HG02884 (cell line): Measurements from ENCODE around the gene OR51E1.
A peak's percentile ranks its signal among the peaks of the same experiment; 100 is the strongest.

Source experiments
- ATAC-seq: cut with Tn5 transposase; IDR thresholded peaks from one replicate; pipeline ENCODE4 v1.9.1; 2021; ENCODE audit warnings: mild to moderate bottlenecking, moderate library complexity; ENCODE audit not compliant: unreplicated experiment

OR51E1 gene

DNA sequence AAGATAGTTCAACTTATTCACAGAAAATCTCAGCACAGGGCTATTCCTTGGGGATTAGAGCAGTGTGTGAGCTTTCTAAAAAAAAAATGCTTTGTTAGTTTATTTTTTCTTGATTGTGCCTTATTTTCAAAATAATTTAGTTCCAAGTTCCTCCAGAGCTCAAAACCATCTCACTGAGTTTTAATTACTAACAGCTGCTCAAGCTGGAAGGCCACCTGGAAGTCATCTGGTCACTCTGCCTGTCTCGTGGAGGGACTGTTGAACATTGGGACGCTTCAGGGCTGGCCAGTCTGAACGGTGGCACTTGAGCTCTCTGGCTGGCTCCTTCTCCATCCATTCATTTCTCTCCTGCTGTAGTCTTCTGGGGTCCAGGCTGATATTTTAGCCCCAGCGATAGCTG lies 4.0 kb downstream of the OR51E1 start:
- ATAC-seq: no peak

- ATAC-seq: no peak
Measured at GRCh38 chr11:4654635-4655369, 11.0 kb downstream of the OR51E1 start.

- ATAC-seq: no peak
Measured at GRCh38 chr11:4658629-4659445, 15.1 kb downstream of the OR51E1 start.

- no peak for ATAC-seq
Measured at GRCh38 chr11:4662876-4663275, 19.1 kb downstream of the OR51E1 start.

GRCh38 chr11:4664183-4664582 lies 20.4 kb downstream of the OR51E1 start:
- no peak for ATAC-seq

DNA sequence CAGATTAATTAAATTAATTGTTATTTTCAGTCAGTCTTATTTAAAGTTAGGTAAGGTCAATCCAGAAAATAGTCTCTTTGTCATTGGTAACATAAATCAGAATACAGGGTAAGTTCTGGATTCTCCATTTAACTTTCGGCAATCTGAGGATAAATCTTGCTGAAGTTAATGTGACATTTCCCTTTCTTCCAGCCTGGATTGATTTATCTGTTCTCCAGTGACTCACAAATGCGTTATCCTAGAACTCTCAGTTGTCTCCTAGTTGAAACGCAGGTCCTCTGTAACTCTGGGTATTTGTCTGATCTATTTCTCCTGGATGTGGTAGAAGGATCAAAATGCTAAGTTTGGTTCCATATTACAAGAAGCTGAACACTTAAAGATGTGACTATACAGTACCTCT lies 21.0 kb downstream of the OR51E1 start:
- no peak for ATAC-seq

GRCh38 chr11:4665424-4665823 lies 21.6 kb downstream of the OR51E1 start:
- no peak for ATAC-seq

GRCh38 chr11:4671741-4672140 lies 28.0 kb downstream of the OR51E1 start:
- ATAC-seq: no peak

DNA sequence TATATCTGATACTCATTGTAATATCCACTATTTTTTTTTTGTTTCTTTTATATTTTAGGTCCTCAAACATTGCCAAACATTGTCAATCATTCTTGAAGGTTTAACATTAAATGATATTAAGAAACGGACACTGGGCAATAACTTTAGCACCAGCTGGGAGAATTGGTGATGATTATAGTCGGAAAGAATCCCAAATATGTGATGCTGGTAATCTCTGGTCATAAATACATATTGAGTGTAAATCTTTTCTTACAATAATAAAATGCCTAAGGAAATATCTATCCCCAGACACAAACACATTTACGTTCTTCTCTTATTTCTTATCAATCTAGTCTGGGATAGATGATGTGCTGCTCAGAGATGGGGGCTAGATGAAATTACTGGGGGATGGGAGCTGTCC lies 28.7 kb downstream of the OR51E1 start:
- ATAC-seq: no peak

DNA sequence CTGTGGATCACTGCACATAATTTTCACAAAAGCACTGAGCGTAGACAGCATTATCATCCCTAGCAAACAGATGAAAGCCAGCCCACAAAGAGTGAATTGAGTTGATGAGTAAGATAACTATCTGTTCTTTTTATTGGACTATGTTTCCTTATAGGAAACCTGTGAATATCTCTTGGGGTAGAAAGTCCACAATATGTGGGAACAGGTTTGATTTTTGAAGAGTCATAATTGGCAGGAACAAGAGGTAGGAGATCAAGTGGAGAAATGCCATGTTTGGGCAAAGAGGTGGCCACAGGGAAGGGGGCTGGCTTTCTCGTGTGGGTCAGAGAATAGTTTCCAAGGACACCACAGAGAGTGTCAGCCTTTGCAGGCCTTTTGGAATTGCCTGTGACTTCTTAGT lies 30.0 kb downstream of the OR51E1 start:
- no peak for ATAC-seq

- ATAC-seq: no peak
Measured at GRCh38 chr11:4677948-4678347, 34.2 kb downstream of the OR51E1 start.

GRCh38 chr11:4680341-4680740 lies 36.6 kb downstream of the OR51E1 start:
- ATAC-seq: no peak

- no peak for ATAC-seq
Measured at GRCh38 chr11:4682623-4683419, 39.0 kb downstream of the OR51E1 start.

- no peak for ATAC-seq
Measured at GRCh38 chr11:4684631-4685285, 41.0 kb downstream of the OR51E1 start.

DNA sequence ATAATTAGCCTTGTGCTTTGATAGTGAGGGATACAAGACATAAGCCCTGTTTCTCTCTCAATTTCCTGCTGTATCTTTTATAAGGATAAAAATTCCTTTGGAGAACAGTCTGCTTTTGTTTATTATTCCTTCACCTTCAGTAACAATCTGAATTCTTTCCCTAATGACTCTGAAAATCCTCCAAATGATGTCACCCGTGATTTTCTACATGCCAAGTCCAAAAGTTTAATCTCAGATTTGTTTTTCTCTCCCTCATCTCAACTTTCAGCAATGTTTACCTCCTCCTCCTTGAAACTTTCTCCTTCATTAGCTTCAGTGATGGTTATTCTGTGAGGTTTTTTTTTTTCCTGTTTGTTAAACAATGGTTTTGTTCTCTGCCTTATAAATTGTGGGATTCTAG lies 51.7 kb downstream of the OR51E1 start:
- ATAC-seq: no peak

DNA sequence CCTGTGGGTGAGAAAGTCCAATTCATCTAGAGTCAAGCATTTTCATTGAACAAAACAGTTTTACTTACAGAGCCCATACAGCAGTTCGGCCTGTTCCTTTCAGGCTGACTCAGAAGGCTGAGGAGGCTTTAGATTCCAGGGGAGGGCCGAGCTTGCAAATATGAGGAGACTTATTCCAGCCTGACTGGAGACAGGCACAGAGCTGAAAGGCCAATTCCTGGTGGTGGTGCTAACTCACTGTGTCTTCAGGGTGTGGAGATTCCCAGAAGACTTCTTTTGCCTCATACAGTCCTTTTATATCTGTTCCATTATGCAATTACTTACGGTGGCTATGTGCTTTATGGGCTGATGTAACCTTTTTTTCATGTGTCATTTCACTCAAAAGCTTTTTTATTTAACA lies 53.8 kb downstream of the OR51E1 start, which contains the start of gene OR51E2:
OR51E2 (minus strand) TSS at position 269 of the 400 bp plus-strand sequence. CDS start 15,142 bp downstream, outside the sequence.
- ATAC-seq: no peak

- ATAC-seq: peak; percentile 94
Measured at GRCh38 chr11:4699697-4700435, 56.1 kb downstream of the OR51E1 start.

GRCh38 chr11:4700436-4700820 lies 56.6 kb downstream of the OR51E1 start:
- no peak for ATAC-seq

DNA sequence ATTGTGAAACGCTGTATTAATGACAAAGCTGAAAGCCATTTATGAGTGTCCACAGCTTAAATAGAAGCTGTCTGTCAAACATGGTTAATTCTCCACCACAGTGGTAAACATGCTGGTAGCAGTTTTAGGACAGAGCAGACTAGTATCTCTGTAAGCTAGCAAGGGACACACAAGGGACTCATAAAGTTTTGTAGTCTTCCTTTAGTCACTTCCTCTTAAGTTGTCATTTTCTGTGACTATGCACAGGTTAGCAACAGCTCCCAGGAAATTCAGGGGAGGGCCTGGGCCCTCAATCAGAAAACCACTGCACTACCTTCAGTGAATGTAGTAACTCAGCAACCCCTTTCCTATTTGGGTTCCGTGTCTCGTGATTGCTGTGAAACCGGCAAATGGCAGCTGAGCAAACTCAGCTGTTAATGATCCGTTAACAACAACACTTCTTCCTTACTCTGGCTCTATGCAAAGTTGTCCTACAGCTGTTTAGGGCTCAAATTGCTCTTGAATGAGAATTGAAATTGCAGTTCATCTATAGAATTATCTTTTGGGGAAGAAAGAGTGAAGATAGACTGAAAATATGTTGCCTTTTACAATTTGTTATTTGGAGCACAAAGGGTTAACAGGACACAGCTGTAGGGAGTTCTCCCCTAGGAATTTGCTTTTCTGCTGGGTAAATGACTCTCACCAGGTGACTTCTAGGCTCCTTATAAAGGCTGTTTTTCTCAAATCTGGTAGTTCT lies 60.4 kb downstream of the OR51E1 start, which contains the start of gene MMP26:
MMP26 (plus strand) TSS at position 731 of the 736 bp plus-strand sequence.
- ATAC-seq: no peak
